DOHH2 (cell line): Measurements from ENCODE around the gene SLC4A1.

ENCODE experiments used
- H3F3A ChIP-seq: fragments of 200-600 bp; sonication (generic), shearing (Covaris generic); 2 replicates; pipeline ENCODE4 v1.6.0; 2016; ENCODE audit warnings: antibody characterized with exemption, mild to moderate bottlenecking; ENCODE audit not compliant: control insufficient read depth, insufficient read depth
- H3K27ac ChIP-seq: fragments of 200-600 bp; sonication (generic); 2 replicates; pipeline ENCODE4 v1.5.1; 2014; ENCODE audit warnings: low read depth, mild to moderate bottlenecking, low read length, moderate library complexity
- H3K27me3 ChIP-seq: fragments of 200-600 bp; sonication (generic); 2 replicates; pipeline ENCODE4 v1.6.1; 2014; ENCODE audit warnings: mild to moderate bottlenecking, low read length, mixed read lengths; ENCODE audit not compliant: control insufficient read depth
- H3K36me3 ChIP-seq: fragments of 200-600 bp; sonication (generic); 2 replicates; pipeline ENCODE4 v1.6.1; 2014; ENCODE audit warnings: mild to moderate bottlenecking, low read length, moderate library complexity, mixed read lengths; ENCODE audit not compliant: control insufficient read depth
- H3K4me1 ChIP-seq: fragments of 200-600 bp; sonication (generic); 2 replicates; pipeline ENCODE4 v1.6.1; 2014; ENCODE audit warnings: mild to moderate bottlenecking, low read length, mixed read lengths; ENCODE audit not compliant: control insufficient read depth
- H3K4me2 ChIP-seq: fragments of 200-600 bp; sonication (generic); 2 replicates; pipeline ENCODE4 v1.6.0; 2014; ENCODE audit warnings: mild to moderate bottlenecking, low read length, moderate library complexity
- H3K4me3 ChIP-seq: fragments of 200-600 bp; sonication (generic); 2 replicates; pipeline ENCODE4 v1.5.1; 2014; ENCODE audit warnings: mild to moderate bottlenecking, low read length, mixed read lengths
- H3K79me2 ChIP-seq: fragments of 200-600 bp; sonication (generic); 2 replicates; pipeline ENCODE4 v1.6.1; 2014; ENCODE audit warnings: mild to moderate bottlenecking, low read length, mixed read lengths; ENCODE audit not compliant: control insufficient read depth
- H3K9me2 ChIP-seq: fragments of 200-600 bp; sonication (generic); replicated peaks from 2 replicates; pipeline ENCODE4 v1.6.1; 2014; ENCODE audit warnings: mild to moderate bottlenecking, low read length, mixed read lengths; ENCODE audit not compliant: control insufficient read depth
- H3K9me3 ChIP-seq: fragments of 200-600 bp; sonication (generic); 2 replicates; pipeline ENCODE4 v1.6.1; 2014; ENCODE audit warnings: antibody characterized with exemption, low read length, mixed read lengths; ENCODE audit not compliant: control insufficient read depth, insufficient read depth
- H4K20me1 ChIP-seq: fragments of 200-600 bp; sonication (generic); 2 replicates; pipeline ENCODE4 v1.6.0; 2014; ENCODE audit warnings: low read depth, mild to moderate bottlenecking, antibody characterized with exemption, low read length, moderate library complexity; ENCODE audit not compliant: control insufficient read depth, insufficient read depth
- CTCF ChIP-seq: fragments of 200-600 bp; sonication (generic); IDR thresholded peaks from one replicate; pipeline ENCODE4 v1.5.1; 2014; ENCODE audit warnings: antibody characterized with exemption, mild to moderate bottlenecking, low read depth, low read length; ENCODE audit not compliant: poor library complexity, severe bottlenecking
- EZH2phosphoT487 ChIP-seq: fragments of 200-600 bp; sonication (generic); IDR thresholded peaks from 2 replicates; pipeline ENCODE4 v1.6.1; 2017; ENCODE audit warnings: borderline replicate concordance, mild to moderate bottlenecking, antibody characterized with exemption, low read length, moderate library complexity, mixed read lengths

The SLC4A1 gene

GRCh38 chr17:44202756-44203155 lies 65.2 kb downstream of the SLC4A1 start:
- Histone ChIP-seq H3K36me3 (peaks cover 27% of the 10 kb centered on the region), H3K79me2 (peaks cover 13% of the 10 kb centered on the region), H3K4me3 (no peak overlapping the region), H3K4me1 (peaks cover 49% of the 10 kb centered on the region), H3K9me3 (no peaks in the 10 kb centered on the region), H3K27me3 (no peaks in the 10 kb centered on the region), H3K27ac (peak overlapping the region; percentile 17; the same call in 1 of the 2 replicates), H3K9me2 (no peaks in the 10 kb centered on the region), H3K4me2 (no peak overlapping the region), H3F3A (peaks cover 38% of the 10 kb centered on the region), H4K20me1 (no peaks in the 10 kb centered on the region)
- no peak for TF ChIP-seq EZH2phosphoT487
- no peak for TF ChIP-seq CTCF

- H3K36me3 ChIP-seq, result peaks cover 28% of the 10 kb centered on the region
- H3K4me3 ChIP-seq, result peak overlapping the region; percentile 82
Measured at GRCh38 chr17:44200478-44201155, 67.3 kb downstream of the SLC4A1 start.

GRCh38 chr17:44199553-44200477 lies 68.1 kb downstream of the SLC4A1 start, which contains the start of gene ATXN7L3:
TSS of gene ATXN7L3 (minus strand) at chr17:44199884. CDS start at chr17:44198070, 1,814 bp downstream.
- no peak for TF ChIP-seq CTCF
- TF ChIP-seq EZH2phosphoT487, result no peak
- no peaks in the 10 kb centered on the region for H3K9me3 ChIP-seq
- H3K36me3 ChIP-seq, result peaks cover 36% of the 10 kb centered on the region
- peak within 1 kb of the TSS; percentile 96 for H3K4me3 ChIP-seq
- no peaks in the 10 kb centered on the region for H3K9me2 ChIP-seq
- peaks cover 25% of the 10 kb centered on the region for H3F3A ChIP-seq
- peaks cover 25% of the 10 kb centered on the region for H3K79me2 ChIP-seq
- peak within 1 kb of the TSS; percentile 94 for H3K27ac ChIP-seq
- H3K27me3 ChIP-seq, result no peaks in the 10 kb centered on the region
- peak within 1 kb of the TSS; percentile 98 for H3K4me2 ChIP-seq
- H3K4me1 ChIP-seq, result peaks cover 55% of the 10 kb centered on the region
- H4K20me1 ChIP-seq, result no peaks in the 10 kb centered on the region

More at GRCh38 chr17:44200478-44201155, 67.3 kb downstream of the SLC4A1 start:
- Histone ChIP-seq H3K79me2 (peaks cover 25% of the 10 kb centered on the region), H4K20me1 (no peaks in the 10 kb centered on the region), H3K4me2 (peak overlapping the region; percentile 85), H3K4me1 (peaks cover 55% of the 10 kb centered on the region), H3K9me3 (no peaks in the 10 kb centered on the region), H3K9me2 (no peaks in the 10 kb centered on the region), H3F3A (peaks cover 33% of the 10 kb centered on the region), H3K27ac (peak overlapping the region; percentile 94), H3K27me3 (no peaks in the 10 kb centered on the region)
- no peak for TF ChIP-seq CTCF
- no peak for TF ChIP-seq EZH2phosphoT487
